GM23338 (cell line): Measurements from ENCODE around the gene MAST2. TPM values are rescaled to one million over a fixed set of nuclear protein-coding genes. Genes with fewer than 3 reads are reported as not detected.

ENCODE experiments used
- ATAC-seq: fragments of 200-7000 bp; cut with Tn5 transposase; 3 replicates; pipeline ENCODE4 v1.9.1; 2020
- DNase-seq: peaks from one replicate; pipeline ENCODE4 v3.0.0-alpha.2; 2015; ENCODE audit warnings: low spot score
- H2AFZ ChIP-seq: fragments of 200-600 bp; sonication (generic); 2 replicates; pipeline ENCODE4 v1.8.0; 2016; ENCODE audit warnings: antibody characterized with exemption, mild to moderate bottlenecking, moderate library complexity
- H3F3A ChIP-seq: fragments of 200-600 bp; sonication (generic); replicated peaks from 2 replicates; pipeline ENCODE4 v1.8.0; 2017; ENCODE audit warnings: antibody characterized with exemption, mixed run types, low read depth
- H3K27ac ChIP-seq: fragments of 200-600 bp; sonication (generic); 2 replicates; pipeline ENCODE4 v1.6.1; 2016; ENCODE audit warnings: low read depth
- H3K27me3 ChIP-seq: fragments of 200-600 bp; sonication (generic); 2 replicates; pipeline ENCODE4 v1.8.0; 2016; ENCODE audit warnings: mild to moderate bottlenecking, mixed run types, moderate library complexity; ENCODE audit not compliant: insufficient read depth
- H3K36me3 ChIP-seq: fragments of 200-600 bp; sonication (generic); 2 replicates; pipeline ENCODE4 v1.8.0; 2016; ENCODE audit warnings: mild to moderate bottlenecking; ENCODE audit not compliant: insufficient read depth
- H3K4me1 ChIP-seq: fragments of 200-600 bp; sonication (generic); 2 replicates; pipeline ENCODE4 v1.8.0; 2016; ENCODE audit warnings: mild to moderate bottlenecking, moderate library complexity; ENCODE audit not compliant: insufficient read depth
- H3K4me2 ChIP-seq: fragments of 200-600 bp; sonication (generic); 2 replicates; pipeline ENCODE4 v1.7.1; 2017; ENCODE audit warnings: mixed run types
- H3K4me3 ChIP-seq: fragments of 200-600 bp; sonication (generic); 2 replicates; pipeline ENCODE4 v1.6.1; 2016; ENCODE audit warnings: mixed run types
- H3K79me2 ChIP-seq: fragments of 200-600 bp; sonication (generic); replicated peaks from 2 replicates; pipeline ENCODE4 v1.8.0; 2017; ENCODE audit warnings: mild to moderate bottlenecking; ENCODE audit not compliant: insufficient read depth
- H3K9me2 ChIP-seq: fragments of 200-600 bp; sonication (generic); 2 replicates; pipeline ENCODE4 v1.8.0; 2017; ENCODE audit not compliant: insufficient read depth
- H4K20me1 ChIP-seq: fragments of 200-600 bp; sonication (generic); replicated peaks from 2 replicates; pipeline ENCODE4 v1.8.0; 2017; ENCODE audit warnings: mild to moderate bottlenecking; ENCODE audit not compliant: insufficient read depth
- H3K27ac Mint-ChIP-seq: 2 replicates; pipeline ENCODE4 v1.8.0; 2020; ENCODE audit warnings: inconsistent platforms, mild to moderate bottlenecking, moderate library complexity, mixed read lengths
- H3K27me3 Mint-ChIP-seq: 3 replicates; pipeline ENCODE4 v1.8.0; 2022; ENCODE audit warnings: low read depth, mild to moderate bottlenecking, moderate library complexity, mixed read lengths, inconsistent platforms; ENCODE audit not compliant: insufficient read depth, poor library complexity
- H3K36me3 Mint-ChIP-seq: 3 replicates; pipeline ENCODE4 v1.8.0; 2021; ENCODE audit warnings: low read depth, mild to moderate bottlenecking, inconsistent platforms, moderate library complexity, mixed read lengths
- H3K4me1 Mint-ChIP-seq: 3 replicates; pipeline ENCODE4 v1.8.0; 2020; ENCODE audit warnings: mild to moderate bottlenecking, inconsistent platforms, mixed read lengths
- H3K4me3 Mint-ChIP-seq: 3 replicates; pipeline ENCODE4 v1.8.0; 2021; ENCODE audit warnings: moderate library complexity, mild to moderate bottlenecking, inconsistent platforms, mixed read lengths
- H3K9me3 Mint-ChIP-seq: 3 replicates; pipeline ENCODE4 v1.8.0; 2020; ENCODE audit warnings: moderate library complexity, mild to moderate bottlenecking, inconsistent platforms, mixed read lengths
- CREB1 ChIP-seq: fragments of 250-450 bp; sonication (Bioruptor Pico); IDR thresholded peaks from 2 replicates; pipeline ENCODE4 v1.5.0; 2020; ENCODE audit warnings: low read depth, mild to moderate bottlenecking, moderate library complexity
- EZH2 ChIP-seq: fragments of 200-600 bp; sonication (generic); IDR thresholded peaks from one replicate; pipeline ENCODE4 v1.8.0; 2017; ENCODE audit warnings: antibody characterized with exemption, mild to moderate bottlenecking, low read depth; ENCODE audit not compliant: unreplicated experiment
- EZH2phosphoT487 ChIP-seq: fragments of 200-600 bp; sonication (generic); IDR thresholded peaks from one replicate; pipeline ENCODE4 v1.8.1; 2018; ENCODE audit warnings: antibody characterized with exemption; ENCODE audit not compliant: unreplicated experiment
- JUNB ChIP-seq: IDR thresholded peaks from one replicate; pipeline ENCODE4 v1.6.1; 2016; ENCODE audit warnings: antibody characterized with exemption; ENCODE audit not compliant: unreplicated experiment
- NANOG ChIP-seq: IDR thresholded peaks from 2 replicates; pipeline ENCODE4 v1.6.1; 2016; ENCODE audit warnings: antibody characterized with exemption, borderline replicate concordance
- POLR2AphosphoS5 ChIP-seq: IDR thresholded peaks from 2 replicates; pipeline ENCODE4 v1.6.1; 2016; ENCODE audit warnings: antibody characterized with exemption, low read depth
- STAT1 ChIP-seq: IDR thresholded peaks from one replicate; pipeline ENCODE4 v1.6.1; 2016; ENCODE audit warnings: antibody characterized with exemption; ENCODE audit not compliant: unreplicated experiment
- ZNF114 ChIP-seq: fragments of 250-450 bp; sonication (Bioruptor Pico); IDR thresholded peaks from 2 replicates; pipeline ENCODE4 v1.5.0; 2020; ENCODE audit warnings: mild to moderate bottlenecking, moderate library complexity
- ZNF331 ChIP-seq: fragments of 250-450 bp; sonication (Bioruptor Pico); IDR thresholded peaks from 2 replicates; pipeline ENCODE4 v1.5.0; 2020; ENCODE audit warnings: low read depth, mild to moderate bottlenecking, moderate library complexity
- polyA plus RNA-seq: library from polyadenylated mRNA; unstranded; fragments of >200 nt; fragmentation: Nextera tagmentation; extraction: Ambion mirVana; gene quantifications from 2 replicates; pipeline ENCODE4 v1.2.1, GENCODE V29; 2016
- total RNA-seq: library from RNA; depleted of rRNA; stranded (reverse); fragments of >200 nt; shearing (Covaris generic); gene quantifications from 2 replicates; pipeline ENCODE4 v1.2.3, GENCODE V29; 2014
- TF ChIP-seq, protein P1 (sequence below): IDR thresholded peaks from one replicate; pipeline ENCODE4 v1.6.1; 2018; ENCODE audit warnings: antibody characterized with exemption; ENCODE audit not compliant: unreplicated experiment
- TF ChIP-seq, protein P2 (sequence below): IDR thresholded peaks from 2 replicates; pipeline ENCODE4 v1.6.1; 2016; ENCODE audit warnings: antibody characterized with exemption
- TF ChIP-seq, protein P3 (sequence below), 2 experiments: fragments of 200-600 bp in 1 of 2; sonication (generic) in 1 of 2; conservative IDR thresholded peaks; 2 replicates each; pipeline versions ENCODE4 v1.5.1 to v1.6.1; 2016 to 2017; ENCODE audit warnings: antibody characterized with exemption in 2 of 2, low read depth in 2 of 2, mild to moderate bottlenecking in 2 of 2, moderate library complexity in 1 of 2
- TF ChIP-seq, protein P4 (sequence below): fragments of 250-450 bp; sonication (Bioruptor Pico); IDR thresholded peaks from 2 replicates; pipeline ENCODE4 v1.5.0; 2020; ENCODE audit warnings: mild to moderate bottlenecking, moderate library complexity

MAST2 gene
- total and polyA plus RNA-seq, 2 experiments from 2014 or later, result 11.5 to 57.7 TPM

DNA sequence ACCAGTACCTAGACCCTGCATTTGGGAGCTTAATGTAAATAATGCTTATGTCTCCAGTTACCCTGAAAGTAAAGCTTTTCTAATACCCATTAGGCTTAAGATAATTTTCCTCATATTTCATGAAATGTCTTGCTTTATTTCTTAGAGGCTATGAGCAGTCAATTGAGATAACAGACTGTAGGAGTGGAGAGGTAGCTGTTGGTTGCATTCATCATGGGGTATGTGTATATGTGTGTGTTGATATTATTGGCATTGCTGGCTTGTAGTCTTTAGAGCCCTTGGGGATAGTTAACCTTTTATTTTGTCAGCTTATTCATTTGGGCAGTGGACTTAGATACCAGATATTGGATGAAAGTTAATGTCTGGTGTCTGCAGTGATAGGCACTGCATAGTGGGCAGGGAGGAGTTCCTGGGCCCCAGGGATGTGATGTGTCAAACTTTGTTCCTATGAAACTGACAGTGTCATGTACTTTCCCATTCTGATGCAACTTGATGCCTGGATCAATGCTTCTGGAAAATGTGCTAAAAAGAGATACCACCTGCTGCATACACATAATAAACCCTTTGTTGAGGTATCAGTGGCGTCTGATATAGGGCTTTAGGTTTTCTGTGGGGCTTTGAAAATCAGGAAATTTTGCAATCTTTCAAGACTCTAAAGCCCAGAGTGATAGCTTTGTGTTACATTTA lies 83.9 kb downstream of the MAST2 start:
- no peak overlapping the region for H2AFZ ChIP-seq
- H4K20me1 ChIP-seq, result no peaks in the 10 kb centered on the region
- H3K4me1 Mint-ChIP-seq, result no peaks in the 10 kb centered on the region
- DNase-seq, result no peak
- no peak overlapping the region for H3K4me2 ChIP-seq
- H3K27me3 ChIP-seq, result no peaks in the 10 kb centered on the region
- H3K9me3 Mint-ChIP-seq, result peaks cover 4% of the 10 kb centered on the region; the same call in 1 of the 3 replicates
- H3K4me1 ChIP-seq, result no peaks in the 10 kb centered on the region
- peaks cover 12% of the 10 kb centered on the region; the same call in 2 of the 3 replicates for H3K36me3 Mint-ChIP-seq
- no peak overlapping the region for H3K4me3 Mint-ChIP-seq
- H3K4me3 ChIP-seq, result no peak overlapping the region
- H3K79me2 ChIP-seq, result peaks cover 4% of the 10 kb centered on the region; the same call in 1 of the 2 replicates
- no peaks in the 10 kb centered on the region for H3K9me2 ChIP-seq
- no peaks in the 10 kb centered on the region for H3F3A ChIP-seq
- no peak overlapping the region for H3K27ac ChIP-seq
- no peak for ATAC-seq
- no peak overlapping the region for H3K27ac Mint-ChIP-seq
- TF ChIP-seq NANOG (no peak), CREB1 (CRISPR knock-in tag) (no peak), STAT1 (no peak), EZH2phosphoT487 (no peak), EZH2 (no peak), ZNF114 (CRISPR knock-in tag) (no peak), POLR2AphosphoS5 (no peak), JUNB (no peak), ZNF331 (CRISPR knock-in tag) (no peak)
- TF ChIP-seq, protein P1, sequence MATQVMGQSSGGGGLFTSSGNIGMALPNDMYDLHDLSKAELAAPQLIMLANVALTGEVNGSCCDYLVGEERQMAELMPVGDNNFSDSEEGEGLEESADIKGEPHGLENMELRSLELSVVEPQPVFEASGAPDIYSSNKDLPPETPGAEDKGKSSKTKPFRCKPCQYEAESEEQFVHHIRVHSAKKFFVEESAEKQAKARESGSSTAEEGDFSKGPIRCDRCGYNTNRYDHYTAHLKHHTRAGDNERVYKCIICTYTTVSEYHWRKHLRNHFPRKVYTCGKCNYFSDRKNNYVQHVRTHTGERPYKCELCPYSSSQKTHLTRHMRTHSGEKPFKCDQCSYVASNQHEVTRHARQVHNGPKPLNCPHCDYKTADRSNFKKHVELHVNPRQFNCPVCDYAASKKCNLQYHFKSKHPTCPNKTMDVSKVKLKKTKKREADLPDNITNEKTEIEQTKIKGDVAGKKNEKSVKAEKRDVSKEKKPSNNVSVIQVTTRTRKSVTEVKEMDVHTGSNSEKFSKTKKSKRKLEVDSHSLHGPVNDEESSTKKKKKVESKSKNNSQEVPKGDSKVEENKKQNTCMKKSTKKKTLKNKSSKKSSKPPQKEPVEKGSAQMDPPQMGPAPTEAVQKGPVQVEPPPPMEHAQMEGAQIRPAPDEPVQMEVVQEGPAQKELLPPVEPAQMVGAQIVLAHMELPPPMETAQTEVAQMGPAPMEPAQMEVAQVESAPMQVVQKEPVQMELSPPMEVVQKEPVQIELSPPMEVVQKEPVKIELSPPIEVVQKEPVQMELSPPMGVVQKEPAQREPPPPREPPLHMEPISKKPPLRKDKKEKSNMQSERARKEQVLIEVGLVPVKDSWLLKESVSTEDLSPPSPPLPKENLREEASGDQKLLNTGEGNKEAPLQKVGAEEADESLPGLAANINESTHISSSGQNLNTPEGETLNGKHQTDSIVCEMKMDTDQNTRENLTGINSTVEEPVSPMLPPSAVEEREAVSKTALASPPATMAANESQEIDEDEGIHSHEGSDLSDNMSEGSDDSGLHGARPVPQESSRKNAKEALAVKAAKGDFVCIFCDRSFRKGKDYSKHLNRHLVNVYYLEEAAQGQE, result no peak
- TF ChIP-seq, protein P2, sequence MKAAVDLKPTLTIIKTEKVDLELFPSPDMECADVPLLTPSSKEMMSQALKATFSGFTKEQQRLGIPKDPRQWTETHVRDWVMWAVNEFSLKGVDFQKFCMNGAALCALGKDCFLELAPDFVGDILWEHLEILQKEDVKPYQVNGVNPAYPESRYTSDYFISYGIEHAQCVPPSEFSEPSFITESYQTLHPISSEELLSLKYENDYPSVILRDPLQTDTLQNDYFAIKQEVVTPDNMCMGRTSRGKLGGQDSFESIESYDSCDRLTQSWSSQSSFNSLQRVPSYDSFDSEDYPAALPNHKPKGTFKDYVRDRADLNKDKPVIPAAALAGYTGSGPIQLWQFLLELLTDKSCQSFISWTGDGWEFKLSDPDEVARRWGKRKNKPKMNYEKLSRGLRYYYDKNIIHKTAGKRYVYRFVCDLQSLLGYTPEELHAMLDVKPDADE, result no peak
- TF ChIP-seq, protein P3, sequence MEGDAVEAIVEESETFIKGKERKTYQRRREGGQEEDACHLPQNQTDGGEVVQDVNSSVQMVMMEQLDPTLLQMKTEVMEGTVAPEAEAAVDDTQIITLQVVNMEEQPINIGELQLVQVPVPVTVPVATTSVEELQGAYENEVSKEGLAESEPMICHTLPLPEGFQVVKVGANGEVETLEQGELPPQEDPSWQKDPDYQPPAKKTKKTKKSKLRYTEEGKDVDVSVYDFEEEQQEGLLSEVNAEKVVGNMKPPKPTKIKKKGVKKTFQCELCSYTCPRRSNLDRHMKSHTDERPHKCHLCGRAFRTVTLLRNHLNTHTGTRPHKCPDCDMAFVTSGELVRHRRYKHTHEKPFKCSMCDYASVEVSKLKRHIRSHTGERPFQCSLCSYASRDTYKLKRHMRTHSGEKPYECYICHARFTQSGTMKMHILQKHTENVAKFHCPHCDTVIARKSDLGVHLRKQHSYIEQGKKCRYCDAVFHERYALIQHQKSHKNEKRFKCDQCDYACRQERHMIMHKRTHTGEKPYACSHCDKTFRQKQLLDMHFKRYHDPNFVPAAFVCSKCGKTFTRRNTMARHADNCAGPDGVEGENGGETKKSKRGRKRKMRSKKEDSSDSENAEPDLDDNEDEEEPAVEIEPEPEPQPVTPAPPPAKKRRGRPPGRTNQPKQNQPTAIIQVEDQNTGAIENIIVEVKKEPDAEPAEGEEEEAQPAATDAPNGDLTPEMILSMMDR (conservative IDR thresholded peaks at IDR 0.05; ENCODE audit: low read depth in 2 of 2), result no peak
- TF ChIP-seq, protein P4, sequence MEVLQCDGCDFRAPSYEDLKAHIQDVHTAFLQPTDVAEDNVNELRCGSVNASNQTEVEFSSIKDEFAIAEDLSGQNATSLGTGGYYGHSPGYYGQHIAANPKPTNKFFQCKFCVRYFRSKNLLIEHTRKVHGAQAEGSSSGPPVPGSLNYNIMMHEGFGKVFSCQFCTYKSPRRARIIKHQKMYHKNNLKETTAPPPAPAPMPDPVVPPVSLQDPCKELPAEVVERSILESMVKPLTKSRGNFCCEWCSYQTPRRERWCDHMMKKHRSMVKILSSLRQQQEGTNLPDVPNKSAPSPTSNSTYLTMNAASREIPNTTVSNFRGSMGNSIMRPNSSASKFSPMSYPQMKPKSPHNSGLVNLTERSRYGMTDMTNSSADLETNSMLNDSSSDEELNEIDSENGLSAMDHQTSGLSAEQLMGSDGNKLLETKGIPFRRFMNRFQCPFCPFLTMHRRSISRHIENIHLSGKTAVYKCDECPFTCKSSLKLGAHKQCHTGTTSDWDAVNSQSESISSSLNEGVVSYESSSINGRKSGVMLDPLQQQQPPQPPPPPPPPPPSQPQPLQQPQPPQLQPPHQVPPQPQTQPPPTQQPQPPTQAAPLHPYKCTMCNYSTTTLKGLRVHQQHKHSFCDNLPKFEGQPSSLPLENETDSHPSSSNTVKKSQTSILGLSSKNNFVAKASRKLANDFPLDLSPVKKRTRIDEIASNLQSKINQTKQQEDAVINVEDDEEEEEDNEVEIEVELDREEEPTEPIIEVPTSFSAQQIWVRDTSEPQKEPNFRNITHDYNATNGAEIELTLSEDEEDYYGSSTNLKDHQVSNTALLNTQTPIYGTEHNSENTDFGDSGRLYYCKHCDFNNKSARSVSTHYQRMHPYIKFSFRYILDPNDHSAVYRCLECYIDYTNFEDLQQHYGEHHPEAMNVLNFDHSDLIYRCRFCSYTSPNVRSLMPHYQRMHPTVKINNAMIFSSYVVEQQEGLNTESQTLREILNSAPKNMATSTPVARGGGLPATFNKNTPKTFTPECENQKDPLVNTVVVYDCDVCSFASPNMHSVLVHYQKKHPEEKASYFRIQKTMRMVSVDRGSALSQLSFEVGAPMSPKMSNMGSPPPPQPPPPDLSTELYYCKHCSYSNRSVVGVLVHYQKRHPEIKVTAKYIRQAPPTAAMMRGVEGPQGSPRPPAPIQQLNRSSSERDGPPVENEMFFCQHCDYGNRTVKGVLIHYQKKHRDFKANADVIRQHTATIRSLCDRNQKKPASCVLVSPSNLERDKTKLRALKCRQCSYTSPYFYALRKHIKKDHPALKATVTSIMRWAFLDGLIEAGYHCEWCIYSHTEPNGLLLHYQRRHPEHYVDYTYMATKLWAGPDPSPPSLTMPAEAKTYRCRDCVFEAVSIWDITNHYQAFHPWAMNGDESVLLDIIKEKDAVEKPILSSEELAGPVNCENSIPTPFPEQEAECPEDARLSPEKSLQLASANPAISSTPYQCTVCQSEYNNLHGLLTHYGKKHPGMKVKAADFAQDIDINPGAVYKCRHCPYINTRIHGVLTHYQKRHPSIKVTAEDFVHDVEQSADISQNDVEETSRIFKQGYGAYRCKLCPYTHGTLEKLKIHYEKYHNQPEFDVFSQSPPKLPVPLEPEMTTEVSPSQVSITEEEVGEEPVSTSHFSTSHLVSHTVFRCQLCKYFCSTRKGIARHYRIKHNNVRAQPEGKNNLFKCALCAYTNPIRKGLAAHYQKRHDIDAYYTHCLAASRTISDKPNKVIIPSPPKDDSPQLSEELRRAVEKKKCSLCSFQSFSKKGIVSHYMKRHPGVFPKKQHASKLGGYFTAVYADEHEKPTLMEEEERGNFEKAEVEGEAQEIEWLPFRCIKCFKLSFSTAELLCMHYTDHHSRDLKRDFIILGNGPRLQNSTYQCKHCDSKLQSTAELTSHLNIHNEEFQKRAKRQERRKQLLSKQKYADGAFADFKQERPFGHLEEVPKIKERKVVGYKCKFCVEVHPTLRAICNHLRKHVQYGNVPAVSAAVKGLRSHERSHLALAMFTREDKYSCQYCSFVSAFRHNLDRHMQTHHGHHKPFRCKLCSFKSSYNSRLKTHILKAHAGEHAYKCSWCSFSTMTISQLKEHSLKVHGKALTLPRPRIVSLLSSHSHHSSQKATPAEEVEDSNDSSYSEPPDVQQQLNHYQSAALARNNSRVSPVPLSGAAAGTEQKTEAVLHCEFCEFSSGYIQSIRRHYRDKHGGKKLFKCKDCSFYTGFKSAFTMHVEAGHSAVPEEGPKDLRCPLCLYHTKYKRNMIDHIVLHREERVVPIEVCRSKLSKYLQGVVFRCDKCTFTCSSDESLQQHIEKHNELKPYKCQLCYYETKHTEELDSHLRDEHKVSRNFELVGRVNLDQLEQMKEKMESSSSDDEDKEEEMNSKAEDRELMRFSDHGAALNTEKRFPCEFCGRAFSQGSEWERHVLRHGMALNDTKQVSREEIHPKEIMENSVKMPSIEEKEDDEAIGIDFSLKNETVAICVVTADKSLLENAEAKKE (CRISPR knock-in tag), result no peak
- peaks cover 3% of the 10 kb centered on the region for H3K27me3 Mint-ChIP-seq
- no peaks in the 10 kb centered on the region for H3K36me3 ChIP-seq
